HG03354 (cell line): ENCODE data around the gene NYAP1.
A peak's percentile ranks its signal among the peaks of the same experiment; 100 is the strongest.

Experiments used
- ATAC-seq: cut with Tn5 transposase; IDR thresholded peaks from one replicate; pipeline ENCODE4 v1.9.1; 2021; ENCODE audit warnings: mild to moderate bottlenecking; ENCODE audit not compliant: unreplicated experiment, poor library complexity, severe bottlenecking

The NYAP1 gene

DNA sequence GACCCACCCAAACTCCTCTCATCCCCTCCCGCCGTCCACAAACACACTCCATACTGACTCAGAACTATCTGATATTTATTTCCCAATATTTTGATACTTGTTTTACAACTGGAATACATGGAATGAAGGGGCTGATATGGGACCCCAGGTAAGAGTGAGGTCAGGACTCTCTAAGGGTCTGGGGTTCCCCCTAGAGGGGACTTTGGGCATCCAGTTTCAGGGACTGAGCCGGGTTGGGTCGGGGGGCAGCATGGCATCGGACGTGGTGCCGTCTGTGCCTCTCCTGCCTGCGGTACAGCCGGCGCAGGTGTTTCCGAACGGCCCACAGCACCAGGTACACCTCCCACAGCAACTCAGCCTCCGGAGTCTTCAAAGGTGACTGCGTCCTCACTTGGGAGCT is 27.2 kb upstream of the NYAP1 start:
- no peak for ATAC-seq

- no peak for ATAC-seq
Observed at GRCh38 chr7:100457033-100457432, 26.7 kb upstream of the NYAP1 start.

DNA sequence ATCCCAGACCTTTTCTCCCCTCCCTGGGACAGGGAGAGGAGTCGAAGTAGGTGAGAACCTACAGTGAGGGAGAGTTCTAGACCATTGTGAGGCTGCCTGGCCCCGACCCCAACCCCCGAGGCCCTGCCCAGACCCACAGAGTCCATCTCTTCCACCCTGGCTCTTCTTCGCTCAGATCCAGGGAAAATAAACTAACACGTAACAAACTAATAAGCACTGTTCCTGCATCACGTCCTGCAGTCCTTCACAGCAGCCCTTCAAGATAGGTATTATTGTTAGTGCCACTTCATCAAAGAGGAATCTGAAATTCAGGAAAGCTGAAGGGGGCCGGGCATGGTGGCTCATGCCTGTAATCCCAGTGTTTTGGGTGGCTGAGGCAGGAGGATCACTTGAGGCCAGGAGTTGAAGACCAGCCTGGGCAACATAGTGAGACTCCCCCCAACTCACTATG is 19.5 kb upstream of the NYAP1 start, which contains the start of gene SPACDR:
TSS of gene SPACDR (minus strand) at position 51 of the 451 bp plus-strand sequence. CDS start 235 bp downstream, outside the sequence.
- ATAC-seq: no peak

- no peak for ATAC-seq
Observed at GRCh38 chr7:100464791-100465190, 18.9 kb upstream of the NYAP1 start.

DNA sequence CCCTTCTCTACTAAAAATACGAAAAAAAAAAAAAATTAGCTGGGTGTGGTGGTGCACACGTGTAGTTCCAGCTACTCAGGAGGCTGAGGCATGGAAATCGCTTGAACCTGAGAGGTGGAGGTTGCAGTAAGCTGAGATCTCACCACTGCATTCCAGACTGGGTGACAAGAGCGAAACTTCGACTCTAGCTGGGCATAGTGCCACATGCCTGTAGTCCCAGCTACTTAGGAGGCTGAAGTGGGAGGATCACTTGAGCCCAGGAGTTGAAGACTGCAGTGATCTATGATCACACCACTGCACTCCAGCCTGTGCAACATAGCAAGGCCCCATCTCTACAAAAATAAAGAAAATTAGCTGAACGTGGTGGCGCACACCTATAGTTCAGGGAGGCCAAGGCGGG is 18.4 kb upstream of the NYAP1 start:
- ATAC-seq: no peak

- ATAC-seq: no peak
Observed at GRCh38 chr7:100465702-100466311, 17.9 kb upstream of the NYAP1 start.

DNA sequence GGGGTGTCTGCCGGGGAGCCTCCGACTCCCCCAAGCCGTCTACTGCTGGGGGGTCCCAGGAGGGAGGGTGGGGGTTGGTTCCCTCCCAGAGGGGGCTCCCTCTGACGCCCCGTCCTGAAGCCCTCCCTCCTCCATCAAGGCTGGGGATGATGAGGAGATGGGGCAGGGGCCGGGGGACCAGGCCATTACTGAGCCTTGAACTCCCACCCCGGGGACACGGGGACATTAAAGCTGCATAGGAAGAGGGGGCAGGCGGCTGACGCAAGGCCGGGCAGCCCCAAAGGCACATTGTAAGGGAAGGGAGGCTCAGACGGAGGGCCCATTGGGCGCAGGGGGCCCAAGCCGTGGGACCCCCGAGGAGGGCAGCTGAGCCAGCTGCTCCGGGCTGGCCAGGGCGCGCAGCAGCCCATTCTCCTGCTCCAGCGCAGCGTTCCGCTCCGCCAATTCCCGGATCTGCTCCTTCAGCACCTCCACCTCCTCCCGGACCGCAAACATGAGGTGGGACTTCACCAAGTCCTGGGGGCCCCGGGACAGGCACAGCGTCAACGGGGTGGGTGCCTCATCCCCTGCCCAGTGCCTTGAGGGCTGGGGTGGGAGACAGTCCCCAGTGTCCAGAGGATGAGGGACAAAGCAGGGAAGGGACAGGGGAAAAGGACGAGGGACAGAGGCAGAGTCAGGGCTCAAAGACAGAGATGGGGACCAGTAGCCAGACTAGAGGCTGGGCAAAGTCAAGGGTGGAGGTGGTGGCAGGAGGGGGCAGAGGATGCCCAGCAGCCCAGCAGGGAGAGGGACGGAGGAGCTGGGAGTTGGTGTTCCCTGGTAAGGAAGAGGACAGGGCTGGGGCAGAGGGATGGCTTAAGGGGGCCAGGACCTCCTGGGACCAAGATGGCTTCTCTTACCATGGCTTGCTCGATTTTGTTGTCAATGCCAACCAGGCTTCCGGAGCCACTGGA is 16.8 kb upstream of the NYAP1 start:
- ATAC-seq: no peak

- no peak for ATAC-seq
Observed at GRCh38 chr7:100467638-100468373, 15.9 kb upstream of the NYAP1 start.

DNA sequence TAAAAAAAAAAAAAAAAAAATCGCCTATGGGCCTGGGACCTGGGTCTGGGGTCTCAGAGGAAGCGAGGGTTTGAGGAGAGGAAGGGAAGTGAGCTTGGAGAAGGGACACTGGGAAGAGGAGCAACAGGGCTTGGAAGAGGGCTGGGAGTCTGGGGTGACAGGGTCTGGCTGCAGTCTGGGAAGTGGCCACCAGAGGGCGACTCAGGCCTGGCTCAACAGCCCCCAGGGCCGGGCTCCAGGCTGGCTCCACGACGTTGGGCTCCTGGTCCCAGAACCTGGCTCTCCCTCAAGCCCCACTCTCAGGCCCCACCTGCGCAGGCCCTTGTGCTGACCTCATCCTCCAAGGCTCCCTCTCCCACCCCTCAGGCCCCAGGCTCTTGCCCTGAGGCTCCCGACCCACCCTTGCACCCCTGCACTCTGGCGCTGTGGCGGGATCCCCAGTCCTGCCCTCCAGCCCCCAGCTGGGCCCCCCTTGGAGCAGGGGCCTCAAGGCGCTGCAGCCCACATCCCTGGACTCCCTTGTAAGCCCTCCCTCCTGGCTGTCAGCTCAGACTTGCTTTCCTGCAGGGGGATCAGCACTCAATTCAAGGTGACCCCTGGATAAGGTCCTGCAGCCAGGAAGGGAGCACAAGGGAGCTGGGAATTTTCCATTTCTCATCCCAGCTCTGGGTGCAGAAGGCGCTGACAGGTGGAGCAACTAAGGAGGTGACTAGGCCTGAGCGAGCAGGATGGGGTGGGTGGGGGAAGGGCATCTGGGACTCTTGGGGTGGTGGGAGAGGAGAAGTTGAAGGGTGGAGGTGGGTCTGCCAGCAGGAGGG is 14.3 kb upstream of the NYAP1 start:
- peak; percentile 59 for ATAC-seq

DNA sequence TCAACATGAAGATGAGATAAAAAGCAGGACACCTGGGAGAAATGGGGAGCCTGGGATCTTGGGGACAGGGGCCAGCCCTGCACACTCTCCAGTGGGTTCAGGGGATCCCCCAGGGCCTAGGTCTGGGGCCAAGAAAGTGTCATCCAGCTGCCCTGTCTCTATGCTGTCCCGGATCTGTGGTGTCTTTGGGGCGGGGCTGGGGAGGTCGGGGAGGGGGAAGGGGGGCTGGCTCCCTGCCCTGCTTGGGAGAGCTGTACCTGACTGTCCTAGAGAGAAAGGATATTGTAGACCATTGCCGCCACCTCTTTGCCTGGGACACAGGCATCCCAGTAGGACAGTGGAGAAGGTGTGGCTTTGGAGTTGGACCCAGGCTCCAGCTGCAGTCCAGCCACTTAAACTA is 12.7 kb upstream of the NYAP1 start:
- ATAC-seq: no peak

DNA sequence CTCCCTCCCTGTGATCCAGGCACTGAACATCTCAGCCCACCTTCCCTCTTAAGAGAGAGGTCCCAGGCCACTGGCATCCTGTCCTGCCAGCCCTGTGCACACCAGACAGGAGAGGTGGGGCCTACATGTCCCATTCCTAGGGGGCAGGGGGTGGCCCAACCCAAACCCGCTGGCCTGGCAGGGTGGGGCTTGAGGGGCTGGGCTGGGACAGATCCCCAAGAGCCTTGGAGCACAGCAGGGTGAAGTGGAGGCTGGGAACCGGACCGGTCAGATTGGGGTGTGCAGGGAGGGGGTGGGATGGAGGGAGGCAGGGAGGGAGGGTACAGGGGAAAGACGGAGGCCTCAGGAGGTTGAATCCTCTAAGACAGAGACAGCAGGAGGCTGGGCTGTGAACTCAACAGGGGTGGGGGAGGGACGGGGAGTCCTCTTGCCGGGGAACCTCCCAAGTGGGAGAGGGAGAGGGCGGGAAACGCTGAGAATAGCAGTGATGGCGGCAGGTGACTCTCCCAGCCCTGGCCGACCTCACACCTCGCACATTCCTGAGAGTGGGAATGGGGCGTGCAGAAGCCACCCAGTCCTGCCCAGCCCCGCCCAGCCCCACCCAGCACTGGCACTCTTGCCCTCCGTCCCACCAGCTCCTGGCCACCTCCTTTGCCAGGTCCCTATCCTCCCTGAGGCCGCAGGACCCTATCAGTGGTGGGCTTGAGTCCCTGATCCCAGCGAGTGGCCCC is 11.4 kb upstream of the NYAP1 start:
- no peak for ATAC-seq

DNA sequence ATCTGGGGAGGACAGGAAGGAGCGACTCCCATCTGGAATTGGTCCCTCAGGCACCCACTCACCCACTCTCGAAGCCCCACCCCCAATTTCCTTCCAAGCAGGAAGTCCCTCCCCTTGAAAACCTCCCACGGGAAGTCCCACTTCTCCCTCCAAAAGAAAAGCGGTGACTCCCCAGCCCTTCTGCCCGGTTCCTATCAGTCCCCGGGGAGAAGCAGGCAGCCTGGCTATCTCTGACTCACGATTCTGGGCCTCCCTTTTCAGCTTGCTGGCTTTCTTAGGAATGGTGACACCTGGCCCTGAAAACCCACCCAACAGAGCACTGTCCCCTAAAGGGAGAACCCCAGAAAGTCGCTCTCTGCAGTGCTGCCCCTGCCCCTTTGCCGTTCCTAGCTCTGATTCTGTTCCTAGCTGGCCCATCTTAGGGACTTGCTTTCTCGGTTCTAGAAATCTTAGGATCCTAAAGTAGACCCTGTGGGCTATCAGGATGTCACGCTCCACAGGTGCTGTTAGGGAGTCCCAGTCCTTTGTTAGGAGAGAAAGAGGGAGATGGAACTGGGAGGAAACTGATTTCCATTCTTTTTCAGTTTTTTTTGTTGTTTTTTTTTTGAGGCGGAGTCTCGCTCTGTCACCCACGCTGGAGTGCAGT is 10.8 kb upstream of the NYAP1 start:
- no peak for ATAC-seq

- ATAC-seq: no peak
Observed at GRCh38 chr7:100475549-100475948, 8.2 kb upstream of the NYAP1 start.

GRCh38 chr7:100476101-100476780 is 7.5 kb upstream of the NYAP1 start:
- no peak for ATAC-seq

GRCh38 chr7:100476903-100477870 is 6.5 kb upstream of the NYAP1 start:
- no peak for ATAC-seq

- no peak for ATAC-seq
Observed at GRCh38 chr7:100477871-100478267, 5.9 kb upstream of the NYAP1 start.
